Measurements from ENCODE around the gene HPS6. TPM values are rescaled to one million over a fixed set of nuclear protein-coding genes. Genes with fewer than 3 reads are reported as not detected.

Gene HPS6
- total RNA-seq, 1 experiment from 2014 or later = 19.5 TPM

DNA sequence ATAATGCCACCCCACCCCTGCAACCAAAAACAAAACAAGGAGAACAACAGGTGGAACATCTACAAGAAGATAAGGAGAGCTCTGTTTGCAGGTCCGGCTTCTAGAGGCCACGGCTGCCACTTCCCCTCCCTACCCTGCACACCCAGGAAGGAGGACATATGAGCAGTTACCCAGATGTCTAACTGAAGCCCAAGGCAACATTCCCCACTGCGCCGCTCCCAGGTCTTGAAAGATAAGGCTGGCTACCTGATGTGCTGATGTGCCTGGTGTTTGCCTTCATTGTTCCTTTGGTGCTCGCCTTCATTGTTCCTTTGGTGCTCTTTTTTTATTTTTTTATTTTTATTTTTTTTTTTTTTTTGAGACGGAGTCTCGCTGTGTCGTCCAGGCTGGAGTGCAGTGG is 21.0 kb downstream of the HPS6 start:
- TF ChIP-seq, protein P1, sequence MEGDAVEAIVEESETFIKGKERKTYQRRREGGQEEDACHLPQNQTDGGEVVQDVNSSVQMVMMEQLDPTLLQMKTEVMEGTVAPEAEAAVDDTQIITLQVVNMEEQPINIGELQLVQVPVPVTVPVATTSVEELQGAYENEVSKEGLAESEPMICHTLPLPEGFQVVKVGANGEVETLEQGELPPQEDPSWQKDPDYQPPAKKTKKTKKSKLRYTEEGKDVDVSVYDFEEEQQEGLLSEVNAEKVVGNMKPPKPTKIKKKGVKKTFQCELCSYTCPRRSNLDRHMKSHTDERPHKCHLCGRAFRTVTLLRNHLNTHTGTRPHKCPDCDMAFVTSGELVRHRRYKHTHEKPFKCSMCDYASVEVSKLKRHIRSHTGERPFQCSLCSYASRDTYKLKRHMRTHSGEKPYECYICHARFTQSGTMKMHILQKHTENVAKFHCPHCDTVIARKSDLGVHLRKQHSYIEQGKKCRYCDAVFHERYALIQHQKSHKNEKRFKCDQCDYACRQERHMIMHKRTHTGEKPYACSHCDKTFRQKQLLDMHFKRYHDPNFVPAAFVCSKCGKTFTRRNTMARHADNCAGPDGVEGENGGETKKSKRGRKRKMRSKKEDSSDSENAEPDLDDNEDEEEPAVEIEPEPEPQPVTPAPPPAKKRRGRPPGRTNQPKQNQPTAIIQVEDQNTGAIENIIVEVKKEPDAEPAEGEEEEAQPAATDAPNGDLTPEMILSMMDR (IDR thresholded peaks at IDR 0.05; ENCODE audit: insufficient read depth in 1 of 2, low read depth in 1 of 2, low read length in 1 of 2, severe bottlenecking in 1 of 2, unreplicated experiment in 1 of 2) = no peak
- ChIA-PET POLR2A (interaction anchor here (0.6 kb wide), 2 partner anchors 22 to 37 kb away, joined by 3 read pairs; no protein-coding TSS in a partner anchor), CTCF (interaction anchor here (1.6 kb wide), 1 partner anchor 15 kb away, joined by 5 read pairs; no protein-coding TSS in a partner anchor)
- BruUV-seq (replicated peaks) = no TSS peak
- H3K27me3 ChIP-seq (replicated peaks; ENCODE audit: control insufficient read depth, insufficient read depth, low read length) = no peaks in the 10 kb centered on the region
- no peaks in the 10 kb centered on the region for H3K9me3 ChIP-seq
- no peak overlapping the region for H3K4me3 ChIP-seq (ENCODE audit: low read depth, low read length)
- H3K27me3 Mint-ChIP-seq (ENCODE audit: insufficient read depth, unreplicated experiment) = no peaks in the 10 kb centered on the region
- H3K4me1 ChIP-seq = no peaks in the 10 kb centered on the region
- no peaks in the 10 kb centered on the region for H3K36me3 ChIP-seq (ENCODE audit: control insufficient read depth, insufficient read depth, low read length)
- DNase-seq = no peak
- H3K4me3 Mint-ChIP-seq (ENCODE audit: unreplicated experiment) = no peak overlapping the region
- H3K9me3 Mint-ChIP-seq (ENCODE audit: unreplicated experiment) = no peaks in the 10 kb centered on the region
- intact Hi-C loops (cut with micrococcal nuclease; ENCODE audit: unreplicated experiment) = no loop called here
- H3K27ac Mint-ChIP-seq (ENCODE audit: unreplicated experiment) = no peak overlapping the region
- no peaks in the 10 kb centered on the region for H3K36me3 Mint-ChIP-seq (ENCODE audit: insufficient read depth, unreplicated experiment)
- no peaks in the 10 kb centered on the region for H3K4me1 Mint-ChIP-seq (ENCODE audit: low read depth, unreplicated experiment)

DNA sequence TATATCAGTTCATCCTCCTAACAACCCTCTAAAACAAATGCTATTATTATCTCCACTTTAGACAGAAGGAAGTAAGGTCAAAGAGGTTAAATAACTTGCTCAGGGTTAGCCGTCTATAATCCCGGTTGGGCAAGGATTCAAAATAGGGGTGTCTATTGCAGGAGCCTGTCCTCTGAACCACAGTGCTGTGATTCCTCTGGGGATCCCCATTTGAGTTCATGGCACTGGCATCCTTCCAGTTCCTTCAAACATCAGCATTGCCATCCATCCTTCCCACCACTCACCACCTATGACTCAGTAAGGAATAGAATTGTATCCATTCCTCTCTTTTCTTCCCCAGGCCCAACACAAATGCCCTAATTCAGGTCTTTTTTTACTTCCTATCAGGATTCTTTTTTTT is 25.6 kb downstream of the HPS6 start:
- no peaks in the 10 kb centered on the region for H3K4me1 ChIP-seq
- Mint-ChIP-seq H3K27me3 (ENCODE audit: insufficient read depth, unreplicated experiment) (no peaks in the 10 kb centered on the region), H3K4me3 (ENCODE audit: unreplicated experiment) (no peak overlapping the region), H3K36me3 (ENCODE audit: insufficient read depth, unreplicated experiment) (peaks cover 5% of the 10 kb centered on the region), H3K4me1 (ENCODE audit: low read depth, unreplicated experiment) (no peaks in the 10 kb centered on the region), H3K27ac (ENCODE audit: unreplicated experiment) (no peak overlapping the region), H3K9me3 (ENCODE audit: unreplicated experiment) (no peaks in the 10 kb centered on the region)
- no peaks in the 10 kb centered on the region for H3K27me3 ChIP-seq (replicated peaks; ENCODE audit: control insufficient read depth, insufficient read depth, low read length)
- CTCF ChIA-PET = no interaction called here
- no TSS peak for BruUV-seq (replicated peaks)
- H3K36me3 ChIP-seq (ENCODE audit: control insufficient read depth, insufficient read depth, low read length) = no peaks in the 10 kb centered on the region
- no peaks in the 10 kb centered on the region for H3K9me3 ChIP-seq
- TF ChIP-seq, protein P1 (IDR thresholded peaks at IDR 0.05; ENCODE audit: insufficient read depth in 1 of 2, low read depth in 1 of 2, low read length in 1 of 2, severe bottlenecking in 1 of 2, unreplicated experiment in 1 of 2) = no peak
- POLR2A ChIA-PET = no interaction called here
- no peak for DNase-seq
- intact Hi-C loops (cut with micrococcal nuclease; ENCODE audit: unreplicated experiment) = no loop called here
- no peak overlapping the region for H3K4me3 ChIP-seq (ENCODE audit: low read depth, low read length)

DNA sequence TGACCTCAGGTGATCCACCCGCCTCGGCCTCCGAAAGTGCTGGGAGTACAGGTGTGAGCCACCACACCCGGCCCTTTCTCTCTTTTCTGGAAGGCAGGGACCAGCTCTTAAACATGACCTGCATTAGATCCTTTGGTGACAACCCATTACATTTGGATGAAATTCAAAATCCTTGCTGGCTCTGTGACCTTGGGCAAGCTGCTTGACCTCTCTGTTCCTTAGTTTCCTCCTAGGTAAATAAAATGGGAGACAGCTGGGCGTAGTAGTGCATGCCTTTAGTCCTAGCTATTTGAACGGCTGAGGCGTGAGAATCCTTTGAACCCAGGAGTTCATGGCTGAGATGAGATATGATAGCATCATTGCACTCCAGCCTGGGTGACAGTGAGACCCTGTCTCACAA is 31.3 kb downstream of the HPS6 start:
- CTCF ChIA-PET = no interaction called here

More for the DNA sequence above, 31.3 kb downstream of the HPS6 start:
- intact Hi-C loops (cut with micrococcal nuclease; ENCODE audit: unreplicated experiment) = no loop called here
- Histone ChIP-seq H3K36me3 (ENCODE audit: control insufficient read depth, insufficient read depth, low read length) (no peaks in the 10 kb centered on the region), H3K9me3 (no peaks in the 10 kb centered on the region), H3K27me3 (replicated peaks; ENCODE audit: control insufficient read depth, insufficient read depth, low read length) (no peaks in the 10 kb centered on the region), H3K4me3 (ENCODE audit: low read depth, low read length) (no peak overlapping the region), H3K4me1 (no peaks in the 10 kb centered on the region)
- Mint-ChIP-seq H3K36me3 (ENCODE audit: insufficient read depth, unreplicated experiment) (peaks cover 5% of the 10 kb centered on the region), H3K27me3 (ENCODE audit: insufficient read depth, unreplicated experiment) (no peaks in the 10 kb centered on the region), H3K9me3 (ENCODE audit: unreplicated experiment) (no peaks in the 10 kb centered on the region), H3K4me1 (ENCODE audit: low read depth, unreplicated experiment) (no peaks in the 10 kb centered on the region), H3K27ac (ENCODE audit: unreplicated experiment) (no peak overlapping the region), H3K4me3 (ENCODE audit: unreplicated experiment) (no peak overlapping the region)
- no TSS peak for BruUV-seq (replicated peaks)
- TF ChIP-seq, protein P1 (IDR thresholded peaks at IDR 0.05; ENCODE audit: insufficient read depth in 1 of 2, low read depth in 1 of 2, low read length in 1 of 2, severe bottlenecking in 1 of 2, unreplicated experiment in 1 of 2) = no peak
- no peak for DNase-seq
- POLR2A ChIA-PET = no interaction called here

Data from Caco-2 (cell line).